ENCODE results near the gene KCNV2.

The KCNV2 gene

GRCh38 chr9:2717385-2717784 is at the start of gene KCNV2:
TSS of gene KCNV2 (plus strand) at chr9:2717510. CDS start at chr9:2717740, 230 bp downstream.
- no peak within 1 kb of the TSS for H3K27ac Mint-ChIP-seq
- H3K4me1 Mint-ChIP-seq (ENCODE audit: low read depth), result no peaks in the 10 kb centered on the region
- H3K4me3 Mint-ChIP-seq, result no peak within 1 kb of the TSS
- no peaks in the 10 kb centered on the region for H3K27me3 Mint-ChIP-seq
- no peak for DNase-seq
- peaks cover 11% of the 10 kb centered on the region for H3K9me3 Mint-ChIP-seq
- H3K36me3 Mint-ChIP-seq (ENCODE audit: low read depth), result peaks cover 40% of the 10 kb centered on the region

- Mint-ChIP-seq H3K36me3 (ENCODE audit: low read depth) (no peaks in the 10 kb centered on the region), H3K4me1 (ENCODE audit: low read depth) (peaks cover 5% of the 10 kb centered on the region), H3K27ac (no peak overlapping the region), H3K9me3 (no peaks in the 10 kb centered on the region), H3K27me3 (no peaks in the 10 kb centered on the region), H3K4me3 (no peak overlapping the region)
- DNase-seq, result no peak
These were observed 44.1 kb upstream of the KCNV2 start for GRCh38 chr9:2673161-2673560.

DNA sequence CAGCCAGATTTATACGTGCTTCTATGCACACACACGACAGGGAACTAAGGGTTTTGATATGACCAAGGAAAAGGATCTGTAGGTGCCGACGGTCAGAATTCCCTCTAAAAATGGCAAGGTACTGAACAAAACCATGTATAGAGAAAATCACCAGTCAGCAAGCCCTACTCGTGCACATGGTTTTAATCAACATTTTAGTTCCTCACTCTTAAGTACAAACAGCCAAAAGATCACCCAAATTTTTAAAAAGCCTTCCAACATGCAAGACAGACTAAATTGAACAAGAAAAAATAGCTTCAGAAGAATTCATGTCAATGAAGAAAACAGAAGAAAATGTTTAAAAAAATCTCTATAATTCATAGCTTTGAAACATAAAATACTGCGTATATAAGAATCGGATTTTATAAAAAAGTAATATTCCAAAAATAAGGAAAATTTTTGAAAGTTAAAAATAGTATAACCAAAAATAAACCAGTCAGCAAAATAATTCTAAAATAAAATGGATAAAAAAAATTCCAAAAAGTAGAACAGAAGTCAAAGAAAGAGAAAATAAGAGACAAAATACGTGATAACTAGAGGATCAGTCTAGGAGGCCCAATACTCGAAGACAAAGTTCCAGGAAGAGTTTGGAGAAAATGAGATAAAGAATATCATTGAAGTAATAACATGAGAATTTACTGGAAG is 43.0 kb upstream of the KCNV2 start:
- H3K27ac Mint-ChIP-seq, result no peak overlapping the region
- H3K27me3 Mint-ChIP-seq, result no peaks in the 10 kb centered on the region
- H3K9me3 Mint-ChIP-seq, result no peaks in the 10 kb centered on the region
- no peaks in the 10 kb centered on the region for H3K36me3 Mint-ChIP-seq (ENCODE audit: low read depth)
- peaks cover 5% of the 10 kb centered on the region for H3K4me1 Mint-ChIP-seq (ENCODE audit: low read depth)
- no peak overlapping the region for H3K4me3 Mint-ChIP-seq
- DNase-seq, result no peak

- H3K4me3 Mint-ChIP-seq, result no peak overlapping the region
- no peak overlapping the region for H3K27ac Mint-ChIP-seq
- H3K27me3 Mint-ChIP-seq, result no peaks in the 10 kb centered on the region
- no peaks in the 10 kb centered on the region for H3K9me3 Mint-ChIP-seq
- H3K36me3 Mint-ChIP-seq (ENCODE audit: low read depth), result no peaks in the 10 kb centered on the region
- DNase-seq, result no peak
- H3K4me1 Mint-ChIP-seq (ENCODE audit: low read depth), result peaks cover 5% of the 10 kb centered on the region
These were observed 41.5 kb upstream of the KCNV2 start for GRCh38 chr9:2675834-2676233.

DNA sequence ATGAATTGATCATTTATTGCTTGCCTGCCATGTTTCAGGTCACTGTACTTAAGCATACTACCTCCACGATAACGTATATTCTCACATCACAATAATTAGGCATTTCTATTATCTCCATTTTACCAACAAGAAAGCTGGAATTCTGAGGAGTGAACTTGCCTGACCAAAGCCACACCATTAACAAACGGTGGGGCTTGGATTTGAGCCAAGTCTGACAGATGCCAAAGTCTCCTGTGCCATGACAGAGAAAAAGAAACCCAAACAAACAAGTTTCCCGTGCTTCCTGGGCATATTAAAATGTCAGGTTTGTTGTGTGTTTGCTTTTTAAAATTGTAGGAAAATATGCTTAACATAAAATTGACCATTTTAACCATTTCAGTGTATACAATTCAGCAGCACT is 40.8 kb upstream of the KCNV2 start:
- DNase-seq, result no peak
- Mint-ChIP-seq H3K27ac (no peak overlapping the region), H3K36me3 (ENCODE audit: low read depth) (no peaks in the 10 kb centered on the region), H3K4me3 (no peak overlapping the region), H3K27me3 (no peaks in the 10 kb centered on the region), H3K9me3 (no peaks in the 10 kb centered on the region), H3K4me1 (ENCODE audit: low read depth) (peaks cover 5% of the 10 kb centered on the region)

DNA sequence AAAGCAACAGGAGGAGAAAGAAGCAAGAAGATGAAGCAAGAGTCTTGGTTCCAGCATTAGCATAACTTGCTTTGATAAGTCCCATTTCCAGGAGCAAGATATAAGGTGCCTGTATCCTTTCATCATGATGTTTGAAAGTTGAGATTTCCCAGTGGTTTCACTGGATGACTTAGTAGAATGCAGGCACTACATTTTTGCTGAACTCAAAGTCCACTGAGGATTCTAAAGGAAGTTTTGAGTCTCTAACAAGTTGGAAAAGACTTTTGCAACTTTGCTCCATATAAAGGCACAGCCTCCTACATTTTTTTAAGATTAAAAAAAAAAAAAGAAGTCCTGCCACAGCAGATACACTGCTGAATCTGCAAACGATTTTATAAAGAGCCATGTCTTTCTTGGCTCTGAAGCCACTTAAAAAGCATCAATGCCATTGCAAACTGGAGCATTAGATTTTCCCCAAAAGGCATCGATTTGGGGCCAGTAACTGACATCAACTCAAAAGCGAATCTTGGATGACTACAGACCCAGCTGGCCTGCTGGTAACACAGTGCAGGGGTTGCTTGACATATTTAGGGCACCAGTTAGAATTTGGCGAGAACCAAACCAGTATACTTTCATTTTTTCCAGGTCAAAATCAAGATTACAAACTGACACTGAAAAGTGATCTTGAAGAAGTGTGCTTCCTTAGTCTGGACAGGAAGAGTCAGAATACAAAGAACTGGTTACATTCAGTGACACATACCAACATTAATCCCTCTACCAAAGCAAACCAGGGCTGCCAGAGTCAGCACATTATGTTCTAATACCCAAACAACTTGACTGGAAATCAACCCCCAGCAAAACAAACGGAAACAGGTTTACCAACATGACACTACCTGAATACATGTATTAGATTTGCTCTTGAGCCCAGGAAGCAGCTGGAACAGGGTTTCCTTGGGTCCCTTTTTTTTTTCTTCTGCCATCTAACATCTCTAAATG is 39.1 kb upstream of the KCNV2 start:
- no peak for DNase-seq
- H3K9me3 Mint-ChIP-seq, result no peaks in the 10 kb centered on the region
- no peaks in the 10 kb centered on the region for H3K36me3 Mint-ChIP-seq (ENCODE audit: low read depth)
- no peak overlapping the region for H3K27ac Mint-ChIP-seq
- H3K27me3 Mint-ChIP-seq, result no peaks in the 10 kb centered on the region
- H3K4me1 Mint-ChIP-seq (ENCODE audit: low read depth), result peaks cover 5% of the 10 kb centered on the region
- no peak overlapping the region for H3K4me3 Mint-ChIP-seq

DNA sequence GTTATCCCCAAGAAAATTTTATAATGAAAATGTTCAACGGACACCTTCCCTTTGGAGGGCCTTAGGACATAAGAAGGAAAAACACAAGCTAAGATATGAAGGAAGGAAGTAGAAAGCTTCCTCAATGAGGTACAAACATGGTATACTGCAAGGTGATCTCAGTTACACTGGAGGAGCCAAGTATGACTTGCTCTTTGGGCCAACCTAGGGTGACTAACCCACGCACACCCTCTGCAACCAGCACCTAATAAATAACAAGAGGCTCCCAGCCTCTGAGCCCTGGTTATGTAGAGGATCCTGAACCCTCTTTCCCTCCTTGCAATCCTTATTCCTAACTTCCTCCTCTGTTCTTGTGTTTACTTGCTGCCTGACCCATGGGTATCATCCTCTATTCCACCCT is 38.3 kb upstream of the KCNV2 start:
- peaks cover 5% of the 10 kb centered on the region for H3K4me1 Mint-ChIP-seq (ENCODE audit: low read depth)
- no peaks in the 10 kb centered on the region for H3K9me3 Mint-ChIP-seq
- no peaks in the 10 kb centered on the region for H3K27me3 Mint-ChIP-seq
- H3K4me3 Mint-ChIP-seq, result no peak overlapping the region
- no peak overlapping the region for H3K27ac Mint-ChIP-seq
- no peaks in the 10 kb centered on the region for H3K36me3 Mint-ChIP-seq (ENCODE audit: low read depth)
- no peak for DNase-seq

GRCh38 chr9:2681981-2682380 is 35.3 kb upstream of the KCNV2 start:
- H3K36me3 Mint-ChIP-seq (ENCODE audit: low read depth), result no peaks in the 10 kb centered on the region
- H3K27ac Mint-ChIP-seq, result no peak overlapping the region
- H3K4me3 Mint-ChIP-seq, result no peak overlapping the region
- H3K27me3 Mint-ChIP-seq, result no peaks in the 10 kb centered on the region
- DNase-seq, result no peak
- H3K9me3 Mint-ChIP-seq, result no peaks in the 10 kb centered on the region
- H3K4me1 Mint-ChIP-seq (ENCODE audit: low read depth), result no peaks in the 10 kb centered on the region

DNA sequence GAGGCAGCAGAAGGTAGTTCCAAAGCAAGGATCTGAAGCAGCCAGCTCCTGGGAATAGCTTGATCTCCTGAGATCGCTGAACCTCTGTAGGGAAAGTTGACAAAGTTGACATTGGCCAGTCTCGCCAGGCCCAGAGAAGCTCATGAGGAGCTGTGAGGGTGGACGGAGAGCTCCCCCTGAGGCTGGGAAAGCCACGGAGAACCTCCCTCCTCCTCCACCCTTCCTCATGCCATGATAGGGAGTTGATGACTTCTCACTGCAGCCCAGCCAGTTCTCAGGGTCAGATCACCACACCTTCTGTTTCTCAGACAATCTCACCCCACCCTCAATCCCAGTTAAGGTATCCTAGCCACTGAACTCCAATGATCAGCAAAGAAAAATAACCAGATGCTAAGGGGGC is 30.4 kb upstream of the KCNV2 start:
- Mint-ChIP-seq H3K4me1 (ENCODE audit: low read depth) (no peaks in the 10 kb centered on the region), H3K27ac (no peak overlapping the region), H3K9me3 (no peaks in the 10 kb centered on the region), H3K27me3 (no peaks in the 10 kb centered on the region), H3K36me3 (ENCODE audit: low read depth) (no peaks in the 10 kb centered on the region), H3K4me3 (no peak overlapping the region)
- no peak for DNase-seq

DNA sequence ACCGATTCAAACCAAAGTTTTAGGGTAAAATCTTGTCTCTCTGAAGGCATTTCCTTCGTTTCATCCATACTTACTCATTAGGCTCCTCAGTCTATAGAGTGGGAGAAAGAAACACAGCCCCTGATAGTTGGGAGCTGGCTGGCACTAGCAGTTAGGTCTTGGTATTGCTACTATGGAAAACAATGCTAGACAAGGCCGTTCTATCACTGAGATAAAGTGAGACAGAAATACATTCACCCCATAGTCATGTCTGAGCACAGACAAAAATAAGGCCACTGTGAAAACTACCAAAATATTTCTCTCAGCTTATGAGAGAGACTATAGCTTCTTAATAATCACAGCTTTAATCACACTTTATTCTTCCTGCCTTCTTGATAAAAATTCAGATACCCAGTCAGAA is 28.7 kb upstream of the KCNV2 start:
- Mint-ChIP-seq H3K4me1 (ENCODE audit: low read depth) (no peaks in the 10 kb centered on the region), H3K9me3 (no peaks in the 10 kb centered on the region), H3K4me3 (no peak overlapping the region)

DNA sequence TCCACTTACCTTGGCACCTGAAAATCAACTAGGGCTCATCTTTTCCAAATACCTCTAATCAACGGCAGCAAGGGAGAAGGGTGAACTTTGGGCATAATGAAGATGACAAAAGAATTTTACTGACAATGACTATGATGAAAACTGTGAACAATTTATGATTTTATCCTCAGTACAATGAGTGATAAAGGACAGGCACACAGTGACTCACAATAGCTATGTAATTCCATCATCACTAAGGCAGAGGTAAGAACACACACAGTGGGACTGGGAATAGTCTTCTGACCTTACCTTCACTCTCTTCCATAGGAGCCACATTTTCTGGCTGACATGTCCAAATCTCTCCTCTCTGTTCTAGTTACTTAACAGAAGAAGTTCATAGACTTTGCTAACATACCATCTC is 26.1 kb upstream of the KCNV2 start:
- Mint-ChIP-seq H3K4me1 (ENCODE audit: low read depth) (no peaks in the 10 kb centered on the region), H3K27ac (no peak overlapping the region), H3K4me3 (no peak overlapping the region), H3K36me3 (ENCODE audit: low read depth) (peaks cover 2% of the 10 kb centered on the region), H3K9me3 (no peaks in the 10 kb centered on the region), H3K27me3 (no peaks in the 10 kb centered on the region)
- DNase-seq, result no peak

More for the DNA sequence above, 28.7 kb upstream of the KCNV2 start:
- Mint-ChIP-seq H3K27ac (no peak overlapping the region), H3K36me3 (ENCODE audit: low read depth) (no peaks in the 10 kb centered on the region), H3K27me3 (no peaks in the 10 kb centered on the region)
- no peak for DNase-seq

DNA sequence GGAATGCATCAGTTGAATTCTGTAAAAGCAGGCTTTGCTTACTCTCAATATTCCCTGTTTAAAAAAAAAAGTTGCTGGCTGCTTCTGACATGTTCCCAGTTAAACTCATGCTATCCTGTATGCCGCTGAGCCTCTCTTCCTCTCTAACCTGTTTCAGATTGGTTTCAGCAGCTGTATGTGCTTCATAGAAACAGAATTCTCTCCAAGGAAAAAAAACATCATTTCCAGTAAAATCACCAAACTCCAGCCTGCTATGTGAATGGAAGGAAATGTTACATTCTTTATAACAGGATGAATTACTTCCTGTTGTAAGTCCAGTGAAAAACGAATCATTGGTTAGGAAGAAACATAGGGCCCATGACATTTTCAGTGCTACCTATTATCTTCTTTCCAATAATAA is 25.7 kb upstream of the KCNV2 start:
- Mint-ChIP-seq H3K4me1 (ENCODE audit: low read depth) (no peaks in the 10 kb centered on the region), H3K9me3 (no peaks in the 10 kb centered on the region), H3K27ac (no peak overlapping the region), H3K27me3 (no peaks in the 10 kb centered on the region), H3K36me3 (ENCODE audit: low read depth) (peaks cover 2% of the 10 kb centered on the region), H3K4me3 (no peak overlapping the region)
- no peak for DNase-seq

GRCh38 chr9:2693056-2693455 is 24.3 kb upstream of the KCNV2 start:
- H3K36me3 Mint-ChIP-seq (ENCODE audit: low read depth), result peaks cover 2% of the 10 kb centered on the region

GRCh38 chr9:2697492-2697891 is 19.8 kb upstream of the KCNV2 start:
- H3K36me3 Mint-ChIP-seq (ENCODE audit: low read depth), result peaks cover 5% of the 10 kb centered on the region
- no peak overlapping the region for H3K27ac Mint-ChIP-seq
- no peaks in the 10 kb centered on the region for H3K27me3 Mint-ChIP-seq
- no peak overlapping the region for H3K4me3 Mint-ChIP-seq
- H3K9me3 Mint-ChIP-seq, result no peaks in the 10 kb centered on the region
- no peak for DNase-seq
- H3K4me1 Mint-ChIP-seq (ENCODE audit: low read depth), result no peaks in the 10 kb centered on the region

More at GRCh38 chr9:2693056-2693455, 24.3 kb upstream of the KCNV2 start:
- Mint-ChIP-seq H3K9me3 (no peaks in the 10 kb centered on the region), H3K27ac (no peak overlapping the region), H3K27me3 (no peaks in the 10 kb centered on the region), H3K4me1 (ENCODE audit: low read depth) (no peaks in the 10 kb centered on the region), H3K4me3 (no peak overlapping the region)
- DNase-seq, result no peak

- Mint-ChIP-seq H3K27ac (no peak overlapping the region), H3K36me3 (ENCODE audit: low read depth) (peaks cover 3% of the 10 kb centered on the region), H3K4me1 (ENCODE audit: low read depth) (no peaks in the 10 kb centered on the region), H3K9me3 (no peaks in the 10 kb centered on the region), H3K27me3 (no peaks in the 10 kb centered on the region), H3K4me3 (no peak overlapping the region)
- DNase-seq, result no peak
These were observed 16.9 kb upstream of the KCNV2 start for GRCh38 chr9:2700398-2700797.
